PFSK-1 (cell line): ENCODE results near the gene SLC44A1.

Experiments
- FOXP2 ChIP-seq: optimal IDR thresholded peaks from 2 replicates; pipeline ENCODE3; 2011; ENCODE audit warnings: borderline replicate concordance, control low read depth, inconsistent platforms; ENCODE audit not compliant: insufficient read depth; ENCODE audit errors: extremely low read length, extremely low read depth
- POLR2AphosphoS5 ChIP-seq: IDR thresholded peaks from 2 replicates; pipeline ENCODE4 v1.6.1; 2012; ENCODE audit warnings: low read depth, mild to moderate bottlenecking, control low read depth, low read length, moderate library complexity
- REST ChIP-seq, 2 experiments: IDR thresholded peaks; 2 replicates each; pipeline versions ENCODE4 v1.6.1 to v1.8.0; 2011 to 2012; ENCODE audit warnings: low read depth in 2 of 2, low read length in 2 of 2, control low read depth in 1 of 2, inconsistent platforms in 1 of 2, mild to moderate bottlenecking in 1 of 2, moderate library complexity in 1 of 2; ENCODE audit not compliant: insufficient read depth in 1 of 2
- SIN3A ChIP-seq: IDR thresholded peaks from 2 replicates; pipeline ENCODE4 v1.6.1; 2012; ENCODE audit warnings: mild to moderate bottlenecking, low read length, moderate library complexity, borderline replicate concordance; ENCODE audit not compliant: insufficient read depth
- TAF1 ChIP-seq: IDR thresholded peaks from 2 replicates; pipeline ENCODE4 v1.6.1; 2012; ENCODE audit warnings: low read length, control low read depth, borderline replicate concordance; ENCODE audit not compliant: insufficient read depth

The SLC44A1 gene

GRCh38 chr9:105479846-105480245 lies 235.4 kb downstream of the SLC44A1 start:
- TF ChIP-seq TAF1 (no peak), SIN3A (no peak)

- no peak for TF ChIP-seq POLR2AphosphoS5
- no peak for TF ChIP-seq SIN3A
- TF ChIP-seq REST (IDR thresholded peaks at IDR 0.05; ENCODE audit: insufficient read depth in 1 of 2, low read depth in 2 of 2, low read length in 2 of 2), result no peak
- TF ChIP-seq TAF1, result no peak
- no peak for TF ChIP-seq FOXP2
Observed at GRCh38 chr9:105483618-105484017, 239.2 kb downstream of the SLC44A1 start.

- TF ChIP-seq FOXP2 (no peak), SIN3A (no peak), REST (IDR thresholded peaks at IDR 0.05; ENCODE audit: insufficient read depth in 1 of 2, low read depth in 2 of 2, low read length in 2 of 2) (no peak), POLR2AphosphoS5 (no peak), TAF1 (no peak)
Observed at GRCh38 chr9:105484226-105484625, 239.8 kb downstream of the SLC44A1 start.

GRCh38 chr9:105485131-105485530 lies 240.7 kb downstream of the SLC44A1 start:
- TF ChIP-seq POLR2AphosphoS5, result no peak
- no peak for TF ChIP-seq FOXP2
- TF ChIP-seq TAF1, result no peak
- TF ChIP-seq REST (IDR thresholded peaks at IDR 0.05; ENCODE audit: insufficient read depth in 1 of 2, low read depth in 2 of 2, low read length in 2 of 2), result no peak
- no peak for TF ChIP-seq SIN3A
